Stimulated activated CD8-positive, alpha-beta memory T cell treated with anti-CD3 and anti-CD28 coated beads, Interleukin-15, amount 100 ng/mL, for 48 hours (primary cell): Measurements from ENCODE around the gene PPP1R9B.
A peak's percentile ranks its signal among the peaks of the same experiment; 100 is the strongest.

ENCODE experiments used
- DNase-seq, 2 donors: peaks; one replicate each; pipeline ENCODE4 v3.0.0-alpha.2; 2020; ENCODE audit warnings: low read depth in 2 of 2

The PPP1R9B gene

GRCh38 chr17:50141745-50142110 is 8.7 kb downstream of the PPP1R9B start:
- DNase-seq = no peak

- no peak for DNase-seq
Measured at GRCh38 chr17:50141026-50141744, 9.3 kb downstream of the PPP1R9B start.

- DNase-seq = peak; percentile 65 to 67
Measured at GRCh38 chr17:50139950-50140885, 10.3 kb downstream of the PPP1R9B start.

GRCh38 chr17:50139185-50139783 is 11.2 kb downstream of the PPP1R9B start:
- no peak for DNase-seq

- no peak for DNase-seq
Measured at GRCh38 chr17:50137042-50137441, 13.4 kb downstream of the PPP1R9B start.

- DNase-seq = no peak
Measured at GRCh38 chr17:50136096-50136687, 14.3 kb downstream of the PPP1R9B start.

GRCh38 chr17:50135316-50136095 is 15.0 kb downstream of the PPP1R9B start:
- DNase-seq = no peak

- DNase-seq = no peak
Measured at GRCh38 chr17:50134206-50135110, 16.0 kb downstream of the PPP1R9B start.

GRCh38 chr17:50133769-50134099 is 16.7 kb downstream of the PPP1R9B start:
- no peak for DNase-seq

GRCh38 chr17:50133028-50133768 is 17.3 kb downstream of the PPP1R9B start:
- DNase-seq = no peak

- DNase-seq = no peak
Measured at GRCh38 chr17:50132104-50132794, 18.2 kb downstream of the PPP1R9B start.

GRCh38 chr17:50130559-50131305 is 19.7 kb downstream of the PPP1R9B start:
- no peak for DNase-seq

GRCh38 chr17:50129728-50130558 is 20.5 kb downstream of the PPP1R9B start, which contains the start of gene SAMD14:
Gene SAMD14 (minus strand): TSS chr17:50130160. CDS start chr17:50124959, 5,201 bp downstream.
- no peak for DNase-seq

GRCh38 chr17:50129353-50129727 is 21.1 kb downstream of the PPP1R9B start:
- no peak for DNase-seq

GRCh38 chr17:50128441-50129352 is 21.8 kb downstream of the PPP1R9B start:
- DNase-seq = no peak

- no peak for DNase-seq
Measured at GRCh38 chr17:50127697-50128361, 22.6 kb downstream of the PPP1R9B start.
